A673 (cell line): ENCODE results near the gene ENTR1.

ENCODE experiments used
- EZH2 ChIP-seq: fragments of 200-600 bp; sonication (generic); IDR thresholded peaks from 2 replicates; pipeline ENCODE4 v1.6.1; 2017; ENCODE audit warnings: borderline replicate concordance, low read depth, mild to moderate bottlenecking, mixed read lengths, antibody characterized with exemption, low read length; ENCODE audit not compliant: poor library complexity, severe bottlenecking
- TF ChIP-seq, protein P1 (sequence below): fragments of 300-800, 200-600 bp; sonication (generic); conservative IDR thresholded peaks from 2 replicates; pipeline ENCODE4 v1.5.1; 2017; ENCODE audit warnings: low read depth, mild to moderate bottlenecking, antibody characterized with exemption, low read length, moderate library complexity, mixed read lengths

DNA sequence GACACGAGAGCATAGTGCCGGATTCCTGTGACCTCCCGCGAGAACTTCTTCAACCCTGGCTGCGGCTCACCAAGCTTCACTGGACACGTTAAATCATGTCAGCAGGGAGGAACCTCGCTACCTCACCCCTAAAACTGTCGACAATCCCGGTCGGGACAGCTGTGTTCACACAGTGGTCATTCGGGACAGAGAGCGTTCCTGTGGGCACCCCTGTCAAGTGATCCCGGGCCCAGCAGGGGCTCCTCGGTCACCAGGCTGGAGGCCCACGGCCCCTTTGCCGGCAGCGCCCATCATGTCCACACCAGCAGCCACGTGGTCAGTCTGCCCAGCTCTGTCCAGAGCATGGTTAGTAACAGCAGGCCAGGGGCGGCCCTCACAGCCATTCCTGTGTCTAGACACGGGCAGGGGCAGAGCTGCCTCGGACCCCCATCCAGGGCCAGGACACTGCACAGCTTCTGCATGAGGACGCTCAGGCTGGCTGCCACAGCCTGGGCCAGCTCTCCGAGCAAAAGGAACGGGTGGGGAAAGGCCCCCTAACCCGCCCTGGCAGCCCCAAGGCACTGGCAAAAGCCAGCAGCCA lies 25.7 kb upstream of the ENTR1 start:
- TF ChIP-seq, protein P1, sequence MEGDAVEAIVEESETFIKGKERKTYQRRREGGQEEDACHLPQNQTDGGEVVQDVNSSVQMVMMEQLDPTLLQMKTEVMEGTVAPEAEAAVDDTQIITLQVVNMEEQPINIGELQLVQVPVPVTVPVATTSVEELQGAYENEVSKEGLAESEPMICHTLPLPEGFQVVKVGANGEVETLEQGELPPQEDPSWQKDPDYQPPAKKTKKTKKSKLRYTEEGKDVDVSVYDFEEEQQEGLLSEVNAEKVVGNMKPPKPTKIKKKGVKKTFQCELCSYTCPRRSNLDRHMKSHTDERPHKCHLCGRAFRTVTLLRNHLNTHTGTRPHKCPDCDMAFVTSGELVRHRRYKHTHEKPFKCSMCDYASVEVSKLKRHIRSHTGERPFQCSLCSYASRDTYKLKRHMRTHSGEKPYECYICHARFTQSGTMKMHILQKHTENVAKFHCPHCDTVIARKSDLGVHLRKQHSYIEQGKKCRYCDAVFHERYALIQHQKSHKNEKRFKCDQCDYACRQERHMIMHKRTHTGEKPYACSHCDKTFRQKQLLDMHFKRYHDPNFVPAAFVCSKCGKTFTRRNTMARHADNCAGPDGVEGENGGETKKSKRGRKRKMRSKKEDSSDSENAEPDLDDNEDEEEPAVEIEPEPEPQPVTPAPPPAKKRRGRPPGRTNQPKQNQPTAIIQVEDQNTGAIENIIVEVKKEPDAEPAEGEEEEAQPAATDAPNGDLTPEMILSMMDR: no peak
- TF ChIP-seq EZH2: no peak
